H1 (cell line): ENCODE measurements around the gene MLEC. TPM values are rescaled to one million over a fixed set of nuclear protein-coding genes. Genes with fewer than 3 reads are reported as not detected.

ENCODE experiments used
- CTCF ChIA-PET: fragments of 300-600 bp; sonication (Branson Sonifier 250); formaldehyde crosslinking; loops from one replicate; lab custom pipeline; 2021; ENCODE audit not compliant: partially characterized antibody; lab: Charles Lee
- POLR2A ChIA-PET: fragments of 300-600 bp; sonication (Branson Sonifier 250); formaldehyde crosslinking; loops from one replicate; lab custom pipeline; 2021; ENCODE audit warnings: inconsistent platforms; ENCODE audit not compliant: partially characterized antibody; lab: Charles Lee
- DNase-seq, 2 experiments: peaks; one replicate each; pipeline versions ENCODE4 v3.0.0 to v3.0.0-alpha.2; 2010 to 2022; ENCODE audit warnings: low spot score in 2 of 2, low read depth in 1 of 2, mixed read lengths in 1 of 2
- FAIRE-seq: peaks from 2 replicates; lab custom pipeline; 2011; peaks lifted over from hg19 to GRCh38; lab: Jason Lieb, UNC
- H2AFZ ChIP-seq: 2 replicates; pipeline ENCODE4 v1.8.1; 2012; ENCODE audit warnings: low read length, inconsistent platforms
- H2AK5ac ChIP-seq: 2 replicates; pipeline ENCODE4 v1.6.1; 2013; ENCODE audit warnings: low read depth, low read length
- H2BK120ac ChIP-seq: replicated peaks from 2 replicates; pipeline ENCODE3; 2013; ENCODE audit warnings: low read depth, low read length, inconsistent platforms
- H2BK12ac ChIP-seq: 2 replicates; pipeline ENCODE4 v1.6.1; 2013; ENCODE audit warnings: low read depth, low read length
- H2BK15ac ChIP-seq: 2 replicates; pipeline ENCODE4 v1.6.1; 2013; ENCODE audit warnings: low read length
- H2BK20ac ChIP-seq: 2 replicates; pipeline ENCODE4 v1.6.1; 2013; ENCODE audit warnings: low read length
- H2BK5ac ChIP-seq: 2 replicates; pipeline ENCODE4 v1.6.1; 2013; ENCODE audit warnings: low read depth, low read length
- H3K14ac ChIP-seq: 2 replicates; pipeline ENCODE4 v1.6.1; 2013; ENCODE audit warnings: inconsistent platforms; ENCODE audit not compliant: insufficient read length
- H3K18ac ChIP-seq: 2 replicates; pipeline ENCODE4 v1.6.1; 2013; ENCODE audit warnings: low read length; ENCODE audit errors: extremely low read depth
- H3K23ac ChIP-seq: 2 replicates; pipeline ENCODE4 v1.6.1; 2013; ENCODE audit warnings: inconsistent platforms; ENCODE audit not compliant: insufficient read length
- H3K23me2 ChIP-seq: 2 replicates; pipeline ENCODE4 v1.6.1; 2013; ENCODE audit warnings: low read depth, low read length
- H3K27ac ChIP-seq: 2 replicates; pipeline ENCODE4 v1.6.1; 2011; ENCODE audit warnings: low read depth, low read length, inconsistent platforms
- H3K27me3 ChIP-seq, 4 experiments: replicated peaks in 1 of 4; 1 replicate in 1 of 4; 2 replicates in 3 of 4; pipeline versions ENCODE4 v1.6.1 to v1.8.1; 2011 to 2013; ENCODE audit warnings: low read length in 3 of 4, mild to moderate bottlenecking in 3 of 4, inconsistent platforms in 2 of 4, mixed read lengths in 2 of 4, moderate library complexity in 1 of 4; ENCODE audit not compliant: control insufficient read depth in 3 of 4, insufficient read depth in 3 of 4; ENCODE audit errors: extremely low read depth in 1 of 4
- H3K36me3 ChIP-seq, 4 experiments: 2 replicates each; pipeline versions ENCODE4 v1.6.1 to v1.8.1; 2011 to 2013; ENCODE audit warnings: mild to moderate bottlenecking in 4 of 4, low read length in 3 of 4, moderate library complexity in 2 of 4, control low read depth in 1 of 4, inconsistent platforms in 1 of 4; ENCODE audit not compliant: insufficient read depth in 4 of 4, control insufficient read depth in 2 of 4
- H3K4ac ChIP-seq: replicated peaks from 2 replicates; pipeline ENCODE3; 2013; ENCODE audit warnings: low read length, low read depth, mixed read lengths, inconsistent platforms; ENCODE audit not compliant: insufficient read length
- H3K4me1 ChIP-seq, 4 experiments: replicated peaks in 1 of 4; 1 replicate in 1 of 4; 2 replicates in 3 of 4; pipeline versions ENCODE4 v1.6.1 to v1.8.1; 2011 to 2013; ENCODE audit warnings: low read length in 3 of 4, inconsistent platforms in 2 of 4, mixed read lengths in 1 of 4; ENCODE audit not compliant: insufficient read depth in 4 of 4, control insufficient read depth in 3 of 4
- H3K4me2 ChIP-seq, 2 experiments: 2 replicates each; pipeline versions ENCODE4 v1.6.1 to v1.8.1; 2011 to 2013; ENCODE audit warnings: low read depth in 2 of 2, low read length in 2 of 2, control low read depth in 1 of 2, inconsistent platforms in 1 of 2, mild to moderate bottlenecking in 1 of 2; ENCODE audit not compliant: insufficient read depth in 1 of 2
- H3K4me3 ChIP-seq, 4 experiments: fragments of 200-600, 300-600 bp in 1 of 4; sonication (generic), shearing (Covaris generic), sonication (Bioruptor Twin) in 1 of 4; 2 replicates each; pipeline versions ENCODE4 v1.5.1 to v1.8.1; 2011 to 2016; ENCODE audit warnings: low read length in 4 of 4, low read depth in 3 of 4, control low read depth in 2 of 4, inconsistent platforms in 2 of 4, mild to moderate bottlenecking in 2 of 4, mixed read lengths in 1 of 4, moderate library complexity in 1 of 4; ENCODE audit not compliant: insufficient read depth in 2 of 4; ENCODE audit errors: extremely low read depth in 1 of 4
- H3K56ac ChIP-seq: replicated peaks from 2 replicates; pipeline ENCODE3; 2013; ENCODE audit warnings: low read depth, mild to moderate bottlenecking, mixed read lengths, low read length, inconsistent platforms; ENCODE audit not compliant: insufficient read length
- H3K79me1 ChIP-seq: 2 replicates; pipeline ENCODE4 v1.6.1; 2013; ENCODE audit warnings: low read depth, low read length, control low read depth
- H3K79me2 ChIP-seq, 2 experiments: 2 replicates each; pipeline versions ENCODE4 v1.6.1 to v1.8.1; 2012 to 2013; ENCODE audit warnings: low read length in 2 of 2, mild to moderate bottlenecking in 2 of 2, inconsistent platforms in 1 of 2; ENCODE audit not compliant: insufficient read depth in 2 of 2, control insufficient read depth in 1 of 2
- H3K9ac ChIP-seq, 4 experiments: replicated peaks in 1 of 4; 1 replicate in 1 of 4; 2 replicates in 3 of 4; pipeline versions ENCODE4 v1.6.1 to v1.8.1; 2011 to 2013; ENCODE audit warnings: low read depth in 3 of 4, low read length in 3 of 4, control low read depth in 2 of 4, mild to moderate bottlenecking in 2 of 4, moderate library complexity in 2 of 4, inconsistent platforms in 1 of 4; ENCODE audit errors: extremely low read depth in 1 of 4
- H3K9me3 ChIP-seq, 2 experiments: 2 replicates each; pipeline versions ENCODE4 v1.6.1 to v1.8.1; 2012 to 2013; ENCODE audit warnings: mild to moderate bottlenecking in 2 of 2, moderate library complexity in 2 of 2, control low read depth in 1 of 2, inconsistent platforms in 1 of 2, low read depth in 1 of 2, low read length in 1 of 2, mixed read lengths in 1 of 2; ENCODE audit not compliant: insufficient read depth in 2 of 2
- H4K20me1 ChIP-seq, 2 experiments: replicated peaks in 1 of 2; 2 replicates each; pipeline versions ENCODE3 to v1.8.1; 2011 to 2013; ENCODE audit warnings: inconsistent platforms in 2 of 2, low read length in 2 of 2, mild to moderate bottlenecking in 1 of 2; ENCODE audit not compliant: insufficient read depth in 2 of 2, control insufficient read depth in 1 of 2
- H4K5ac ChIP-seq: 2 replicates; pipeline ENCODE4 v1.6.1; 2013; ENCODE audit warnings: low read length, low read depth, mixed read lengths, inconsistent platforms; ENCODE audit not compliant: insufficient read length
- H4K8ac ChIP-seq: 2 replicates; pipeline ENCODE4 v1.8.0; 2013; ENCODE audit warnings: mild to moderate bottlenecking, moderate library complexity, low read length, inconsistent platforms; ENCODE audit not compliant: insufficient read depth; ENCODE audit errors: extremely low read depth
- H4K91ac ChIP-seq: replicated peaks from 2 replicates; pipeline ENCODE3; 2013; ENCODE audit warnings: low read length, mixed read lengths, inconsistent platforms; ENCODE audit not compliant: insufficient read length
- EGR1 ChIP-seq: IDR thresholded peaks from 2 replicates; pipeline ENCODE4 v1.6.1; 2011; ENCODE audit warnings: low read depth, low read length, borderline replicate concordance
- EZH2 ChIP-seq: fragments of 200-600 bp; sonication (generic); IDR thresholded peaks from 2 replicates; pipeline ENCODE4 v1.7.1; 2012; ENCODE audit warnings: low read depth, mild to moderate bottlenecking, moderate library complexity, low read length, inconsistent platforms; ENCODE audit not compliant: severe bottlenecking
- HDAC6 ChIP-seq: IDR thresholded peaks from one replicate; pipeline ENCODE4 v1.7.1; 2012; ENCODE audit warnings: low read depth, mild to moderate bottlenecking, inconsistent platforms, low read length, moderate library complexity
- JUN ChIP-seq: IDR thresholded peaks from 2 replicates; pipeline ENCODE4 v1.6.1; 2011; ENCODE audit warnings: low read depth, mild to moderate bottlenecking, improper control_type of control experiment, low read length
- KDM4A ChIP-seq: IDR thresholded peaks from one replicate; pipeline ENCODE4 v1.7.1; 2012; ENCODE audit warnings: low read depth, mild to moderate bottlenecking, moderate library complexity, low read length, inconsistent platforms; ENCODE audit not compliant: severe bottlenecking
- SP1 ChIP-seq: IDR thresholded peaks from 2 replicates; pipeline ENCODE4 v1.6.1; 2011; ENCODE audit warnings: low read depth, low read length
- SP2 ChIP-seq: IDR thresholded peaks from 2 replicates; pipeline ENCODE4 v1.6.1; 2012; ENCODE audit warnings: mild to moderate bottlenecking, low read length, inconsistent platforms
- WGBS, 2 experiments: shearing (Covaris generic) in 1 of 2; methylation state at CpG; one replicate each; pipeline versions ENCODE4 v1.1.6 to v1.1.7; 2013 to 2015; ENCODE audit warnings: low lambda C conversion rate in 2 of 2, mixed read lengths in 2 of 2, inconsistent platforms in 1 of 2, low coverage in 1 of 2, missing lambda C conversion rate in 1 of 2; ENCODE audit not compliant: insufficient replicate concordance in 2 of 2, insufficient coverage in 1 of 2, insufficient read length in 1 of 2; ENCODE audit errors: extremely low coverage in 1 of 2, missing lambda C conversion rate in 1 of 2; 5-methylcytosine and 5-hydroxymethylcytosine counted together
- polyA plus RNA-seq, 7 experiments: library from polyadenylated mRNA; depleted of rRNA in 3 of 7; stranded (reverse) in 5 of 7; unstranded in 2 of 7; fragments of >200 nt in 5 of 7; fragments of 200-250 nt in 2 of 7; gene quantifications; 1 replicate in 5 of 7; 2 replicates in 1 of 7; 4 replicates in 1 of 7; pipeline versions ENCODE4 v1.2.1 to v1.2.3, GENCODE V29; 2011 to 2013; ENCODE audit warnings: missing spikeins in 2 of 7, mixed read lengths in 2 of 7
- total RNA-seq: library from RNA; stranded (reverse); fragmentation: NEBNext Ultra II Directional; extraction: Animal tissue kit (Norgen Biotek cat#: 25700); gene quantifications from 2 replicates; pipeline ENCODE4 v1.2.1, GENCODE V29; 2021
- TF ChIP-seq, protein P1 (sequence below): IDR thresholded peaks from 2 replicates; pipeline ENCODE4 v1.6.1; 2012; ENCODE audit warnings: inconsistent platforms
- TF ChIP-seq, protein P2 (sequence below): IDR thresholded peaks from 2 replicates; pipeline ENCODE4 v1.6.1; 2012; ENCODE audit warnings: inconsistent platforms
- TF ChIP-seq, protein P3 (sequence below): IDR thresholded peaks from 2 replicates; pipeline ENCODE4 v1.6.1; 2011; ENCODE audit warnings: low read depth, mild to moderate bottlenecking, low read length; ENCODE audit not compliant: insufficient read depth

Gene MLEC
- total and polyA plus RNA-seq, 2 of the 8 experiments (the other 6 are each of a cell fraction or from before 2014, with no cell fraction given) = 37.1 to 260 TPM

DNA sequence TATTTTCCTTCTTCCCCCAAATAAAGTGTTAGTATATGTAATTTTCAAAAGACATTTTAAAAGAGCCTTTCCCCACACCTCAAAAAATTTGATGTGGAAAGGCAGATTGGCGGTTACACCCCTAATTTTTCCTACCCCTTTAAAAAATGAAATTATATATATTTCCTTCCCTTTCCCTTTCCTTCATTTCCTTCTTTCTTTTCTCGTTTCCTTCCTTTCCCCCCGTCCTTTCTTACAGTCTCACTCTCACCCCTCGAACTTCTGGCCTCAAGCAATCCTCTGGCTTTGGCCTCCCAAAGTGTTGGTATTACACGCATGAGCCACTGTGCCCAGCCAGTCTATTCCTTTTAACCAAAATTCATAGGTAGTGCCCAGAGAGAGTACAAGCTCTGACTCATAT, 19.1 kb downstream of the MLEC start:
- Histone ChIP-seq H3K4me3 (no peak overlapping the region), H3K36me3 (peaks cover 6 to 24% (median 9%) of the 10 kb centered on the region in 4 experiments; a peak in 7 of 8 replicates), H4K8ac (no peak overlapping the region), H2BK120ac (no peak overlapping the region), H3K4me1 (peaks cover 0 to 6% (median 4%) of the 10 kb centered on the region in 4 experiments; a peak in 5 of 7 replicates), H4K20me1 (no peaks in the 10 kb centered on the region), H3K27me3 (no peaks in the 10 kb centered on the region), H3K4me2 (no peak overlapping the region), H2BK15ac (no peak overlapping the region), H3K56ac (no peak overlapping the region), H2AFZ (no peak overlapping the region), H3K79me1 (no peaks in the 10 kb centered on the region; the same call in 1 of the 2 replicates), H3K23me2 (peaks cover under 1% of the 10 kb centered on the region; the same call in 1 of the 2 replicates), H2BK20ac (no peak overlapping the region), H2AK5ac (no peak overlapping the region), H4K5ac (no peak overlapping the region), H3K79me2 (peaks cover 0 to 6% of the 10 kb centered on the region in 2 experiments; a peak in 2 of 4 replicates), H3K14ac (no peak overlapping the region), H3K27ac (no peak overlapping the region), H3K23ac (no peak overlapping the region), H3K4ac (no peak overlapping the region), H4K91ac (no peak overlapping the region), H2BK5ac (no peak overlapping the region), H2BK12ac (no peak overlapping the region), H3K18ac (no peak overlapping the region), H3K9ac (no peak overlapping the region), H3K9me3 (no peaks in the 10 kb centered on the region)
- ChIA-PET POLR2A (interaction anchor here (0.6 to 2.4 kb wide), 3 partner anchors 19 to 305 kb away, joined by 3 to 10 read pairs (median 3); partner anchors contain the start of genes CABP1 and MLEC), CTCF (interaction anchor here (0.6 to 3.6 kb wide), 6 partner anchors 46 to 1601 kb away, joined by 3 to 18 read pairs (median 6); no protein-coding TSS in a partner anchor)
- 85 to 100% methylated on average over 3 to 5 of the region's 5 CpGs for WGBS, 2 experiments
- no peak for FAIRE-seq
- TF ChIP-seq, protein P1, sequence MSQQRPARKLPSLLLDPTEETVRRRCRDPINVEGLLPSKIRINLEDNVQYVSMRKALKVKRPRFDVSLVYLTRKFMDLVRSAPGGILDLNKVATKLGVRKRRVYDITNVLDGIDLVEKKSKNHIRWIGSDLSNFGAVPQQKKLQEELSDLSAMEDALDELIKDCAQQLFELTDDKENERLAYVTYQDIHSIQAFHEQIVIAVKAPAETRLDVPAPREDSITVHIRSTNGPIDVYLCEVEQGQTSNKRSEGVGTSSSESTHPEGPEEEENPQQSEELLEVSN = no peak
- TF ChIP-seq EZH2 (no peak), EGR1 (no peak), KDM4A (no peak), SP2 (no peak), HDAC6 (no peak), SP1 (no peak), JUN (no peak)
- TF ChIP-seq, protein P2, sequence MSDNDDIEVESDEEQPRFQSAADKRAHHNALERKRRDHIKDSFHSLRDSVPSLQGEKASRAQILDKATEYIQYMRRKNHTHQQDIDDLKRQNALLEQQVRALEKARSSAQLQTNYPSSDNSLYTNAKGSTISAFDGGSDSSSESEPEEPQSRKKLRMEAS = no peak
- TF ChIP-seq, protein P3, sequence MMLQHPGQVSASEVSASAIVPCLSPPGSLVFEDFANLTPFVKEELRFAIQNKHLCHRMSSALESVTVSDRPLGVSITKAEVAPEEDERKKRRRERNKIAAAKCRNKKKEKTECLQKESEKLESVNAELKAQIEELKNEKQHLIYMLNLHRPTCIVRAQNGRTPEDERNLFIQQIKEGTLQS = no peak
- no peak for DNase-seq
